GM21390 (cell line): ENCODE results near the gene TBC1D4.

Source experiments
- ATAC-seq: cut with Tn5 transposase; IDR thresholded peaks from one replicate; pipeline ENCODE4 v1.9.1; 2021; ENCODE audit not compliant: unreplicated experiment

TBC1D4 gene

GRCh38 chr13:75482070-75482819 is at the start of gene TBC1D4:
TSS of gene TBC1D4 (minus strand) at chr13:75482169. CDS start at chr13:75481767, 402 bp downstream.
- peak; percentile 74 for ATAC-seq

GRCh38 chr13:75530549-75530961 is 48.6 kb upstream of the TBC1D4 start:
- no peak for ATAC-seq

- ATAC-seq: no peak
Observed at GRCh38 chr13:75521956-75522355, 40.0 kb upstream of the TBC1D4 start.

GRCh38 chr13:75518439-75519088 is 36.6 kb upstream of the TBC1D4 start:
- ATAC-seq: no peak

- no peak for ATAC-seq
Observed at GRCh38 chr13:75514080-75514995, 32.4 kb upstream of the TBC1D4 start.

GRCh38 chr13:75513271-75513670 is 31.3 kb upstream of the TBC1D4 start:
- no peak for ATAC-seq

GRCh38 chr13:75512253-75512652 is 30.3 kb upstream of the TBC1D4 start:
- peak; percentile 90 for ATAC-seq

GRCh38 chr13:75511051-75511625 is 29.2 kb upstream of the TBC1D4 start:
- ATAC-seq: no peak

- no peak for ATAC-seq
Observed at GRCh38 chr13:75508002-75508548, 26.1 kb upstream of the TBC1D4 start.

GRCh38 chr13:75507027-75508001 is 25.3 kb upstream of the TBC1D4 start:
- no peak for ATAC-seq

- ATAC-seq: no peak
Observed at GRCh38 chr13:75506018-75506417, 24.0 kb upstream of the TBC1D4 start.

- ATAC-seq: no peak
Observed at GRCh38 chr13:75505327-75505726, 23.4 kb upstream of the TBC1D4 start.

GRCh38 chr13:75495938-75496337 is 14.0 kb upstream of the TBC1D4 start:
- no peak for ATAC-seq

- ATAC-seq: no peak
Observed at GRCh38 chr13:75494491-75494890, 12.5 kb upstream of the TBC1D4 start.

- no peak for ATAC-seq
Observed at GRCh38 chr13:75493156-75493555, 11.2 kb upstream of the TBC1D4 start.

GRCh38 chr13:75492389-75492788 is 10.4 kb upstream of the TBC1D4 start:
- ATAC-seq: no peak

GRCh38 chr13:75491376-75491775 is 9.4 kb upstream of the TBC1D4 start:
- no peak for ATAC-seq

- peak; percentile 91 for ATAC-seq
Observed at GRCh38 chr13:75489502-75490263, 7.7 kb upstream of the TBC1D4 start.
